ENCODE results near the gene DIP2C. TPM values are rescaled to one million over a fixed set of nuclear protein-coding genes. Genes with fewer than 3 reads are reported as not detected.

Gene DIP2C
- total RNA-seq, 1 experiment from 2014 or later: 5.0 TPM

Other genes with a start within 250 kb of the DIP2C start
- 29.1 and 29.4 TPM in 2 replicates for gene LARP4B, start 242.0 kb upstream of the DIP2C start, total RNA-seq (2014; rRNA removed; shearing (Covaris generic))

Data from SJCRH30 (cell line).